NOMO-1 (cell line): Measurements from ENCODE around the gene OR2AG1.
"Not testable (repeated sequence)": the region's sequence is repeated elsewhere in the genome, so short reads cannot be mapped to it uniquely, and the experiment has no call there.

Experiments used
- DNase-seq, 2 experiments: peaks; one replicate each; lab custom pipeline; 2025; ENCODE audit not compliant: unreplicated experiment in 2 of 2; lab: John Stamatoyannopoulos, UW

OR2AG1 gene

DNA sequence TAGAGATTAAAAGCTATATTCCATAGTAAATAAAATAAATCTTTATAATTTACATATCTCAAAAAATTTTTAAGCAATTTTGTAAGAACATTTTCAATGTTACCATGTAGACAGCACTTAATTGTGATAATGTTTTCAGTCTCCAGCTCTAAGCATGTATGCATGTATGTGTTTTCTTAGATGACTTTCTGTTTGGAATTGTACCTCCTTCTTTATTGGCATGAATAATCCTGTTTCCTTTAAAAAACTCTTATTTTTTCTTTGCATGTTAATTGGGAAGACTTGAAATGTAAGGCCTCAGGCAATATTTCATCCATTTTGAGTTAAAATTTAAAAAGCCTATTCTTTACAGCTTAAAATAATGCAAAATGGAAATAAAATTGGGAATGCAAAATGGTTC lies 2.0 kb upstream of the OR2AG1 start:
- no peak for DNase-seq

DNA sequence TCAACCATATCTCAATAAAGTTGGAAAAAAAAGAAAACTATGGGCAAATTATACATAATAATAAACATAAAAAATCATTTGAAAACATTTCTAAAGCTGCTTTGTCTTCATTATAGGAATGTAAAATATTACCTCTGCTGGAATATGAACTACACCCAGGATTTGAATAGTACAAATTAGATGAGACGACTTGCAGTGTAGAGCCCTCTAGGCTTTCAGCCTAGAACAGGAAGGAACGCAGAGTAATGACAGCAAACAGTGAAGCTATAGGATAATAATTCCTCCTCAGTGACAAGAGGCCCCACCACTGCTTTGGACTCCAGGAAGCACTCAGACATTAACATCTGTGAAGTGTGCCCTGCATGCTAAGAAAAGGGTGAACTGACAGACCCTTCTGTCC lies 7.7 kb downstream of the OR2AG1 start:
- no peak for DNase-seq

GRCh38 chr11:6794639-6795038 lies 11.8 kb downstream of the OR2AG1 start:
- DNase-seq, result no peak

DNA sequence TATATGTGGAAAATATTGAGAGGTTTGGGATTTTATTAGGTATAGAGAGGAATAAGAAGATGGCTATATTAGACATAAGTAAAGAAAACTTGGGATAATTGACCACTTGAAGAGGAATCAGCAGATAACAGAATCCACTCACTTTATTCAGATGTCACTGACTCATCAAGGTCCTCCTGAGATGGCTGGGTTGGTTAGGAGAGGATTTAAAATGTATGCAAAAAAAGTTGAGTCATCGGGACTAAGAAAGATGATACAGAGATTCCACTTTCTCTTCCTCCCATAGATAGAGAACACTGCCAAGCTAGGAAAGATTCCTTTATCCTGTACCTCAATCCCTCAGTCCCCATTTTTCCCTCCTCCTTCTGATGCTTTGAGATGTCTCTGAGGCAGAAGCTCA lies 16.6 kb downstream of the OR2AG1 start, which contains the start of gene OR6A2:
Gene OR6A2 (minus strand): TSS at position 288 of the 400 bp plus-strand sequence. CDS start 3,981 bp downstream, outside the sequence.
- no peak for DNase-seq

- DNase-seq, result not testable (repeated sequence)
Observed at GRCh38 chr11:6801075-6801474, 18.3 kb downstream of the OR2AG1 start.

DNA sequence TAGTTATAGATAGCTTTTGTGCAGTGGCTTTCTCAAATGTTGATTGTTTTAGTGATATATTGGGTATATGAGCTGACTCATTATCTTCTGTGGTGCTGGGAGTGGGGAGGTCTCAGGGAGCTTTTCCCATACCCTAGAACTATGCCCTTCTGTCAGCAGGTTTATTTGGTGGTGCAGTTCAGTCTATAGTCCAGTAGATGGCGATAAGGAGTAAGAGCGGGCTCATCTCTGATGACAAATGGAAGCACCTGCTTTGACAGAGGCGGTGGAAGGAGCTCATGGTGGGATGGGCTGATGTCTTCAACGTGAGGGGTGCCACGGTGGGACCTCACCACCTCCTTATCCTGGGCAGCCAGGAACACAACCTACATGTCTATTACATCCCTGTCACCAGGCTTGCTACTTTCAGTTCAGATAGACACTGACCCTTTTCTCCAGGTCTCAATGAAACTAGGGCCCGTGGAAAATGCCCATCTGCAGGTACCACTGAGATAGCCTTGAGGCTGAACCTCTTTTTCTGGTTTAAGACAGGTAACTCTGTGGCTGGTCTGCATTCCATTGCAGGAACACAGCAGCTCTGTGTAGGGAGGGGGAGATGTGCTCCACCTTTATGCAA lies 29.7 kb downstream of the OR2AG1 start:
- peak; percentile 14 to 15 for DNase-seq

GRCh38 chr11:6813656-6814055 lies 30.8 kb downstream of the OR2AG1 start:
- DNase-seq, result no peak

- DNase-seq, result no peak
Observed at GRCh38 chr11:6817694-6818093, 34.9 kb downstream of the OR2AG1 start.

DNA sequence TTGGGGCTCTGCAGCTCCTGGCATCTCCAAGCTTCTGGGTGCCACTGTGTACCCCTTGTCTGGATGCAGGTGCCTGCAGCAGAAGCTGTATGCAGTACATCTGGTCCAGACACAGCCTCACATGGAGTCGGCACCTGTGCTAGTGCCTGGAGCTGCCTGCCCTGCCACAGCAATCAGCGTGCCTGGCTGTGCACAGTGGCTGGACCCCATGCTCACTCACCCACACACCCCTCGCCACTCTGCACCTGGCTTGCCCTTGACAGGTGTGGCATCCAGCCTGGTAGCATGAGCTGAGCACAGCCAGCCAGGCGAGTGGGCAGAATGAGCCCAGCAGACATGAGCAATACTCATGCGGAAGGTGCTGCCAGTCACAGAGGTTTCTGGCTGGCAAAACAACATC lies 36.1 kb downstream of the OR2AG1 start:
- no peak for DNase-seq

- no peak for DNase-seq
Observed at GRCh38 chr11:6824136-6824823, 41.5 kb downstream of the OR2AG1 start.

DNA sequence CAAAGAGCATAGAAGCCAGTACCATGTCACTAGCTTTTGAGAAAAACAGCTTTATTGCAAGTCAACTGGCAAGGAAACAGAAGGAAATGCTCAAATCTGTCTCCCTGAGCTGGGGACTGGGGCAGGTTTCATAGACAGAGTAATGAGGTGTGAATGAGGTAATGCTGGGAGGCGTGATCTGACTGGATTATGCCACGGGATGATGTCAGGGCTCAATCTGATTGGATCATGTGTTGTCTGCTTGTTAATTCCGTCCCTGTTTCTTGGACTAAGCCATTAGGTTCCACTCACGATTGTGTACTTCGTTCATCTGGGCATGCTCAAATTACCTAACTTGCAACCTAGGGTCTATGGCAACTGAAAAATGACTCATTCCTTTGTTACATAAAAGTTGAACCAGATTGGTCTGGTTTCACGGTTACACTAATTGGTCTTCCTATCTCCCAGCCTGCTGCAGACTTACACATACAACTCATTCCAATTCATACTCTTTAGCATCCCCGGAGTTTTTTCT lies 42.5 kb downstream of the OR2AG1 start:
- DNase-seq, result peak; percentile 6 to 25

- no peak for DNase-seq
Observed at GRCh38 chr11:6828103-6828502, 45.3 kb downstream of the OR2AG1 start.

GRCh38 chr11:6833356-6833755 lies 50.5 kb downstream of the OR2AG1 start:
- DNase-seq, result no peak

DNA sequence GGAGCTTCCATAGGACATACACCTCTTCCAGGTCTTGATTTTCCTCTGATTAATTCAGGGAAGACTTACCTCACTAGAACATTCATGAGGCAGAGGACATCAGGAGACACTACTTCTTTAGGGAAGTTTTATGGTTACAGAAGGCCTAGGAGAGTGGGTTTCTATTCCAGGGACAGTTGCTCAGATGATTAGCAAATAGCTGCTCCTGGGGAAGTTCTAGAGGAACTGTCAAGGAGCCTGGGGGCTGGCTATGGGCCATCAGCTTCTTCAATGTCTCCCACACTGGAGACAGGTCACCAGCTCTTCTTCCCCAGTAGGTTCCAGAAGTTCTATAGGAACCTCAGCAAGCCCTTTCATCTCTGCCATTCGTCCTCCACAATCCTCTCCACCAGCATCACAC lies 51.2 kb downstream of the OR2AG1 start:
- DNase-seq, result no peak
